GM12875 (cell line): ENCODE data around the gene MREG.
"Not testable (repeated sequence)": the region's sequence is repeated elsewhere in the genome, so short reads cannot be mapped to it uniquely, and the experiment has no call there.

Experiments
- H3K4me3 ChIP-seq: one replicate; pipeline ENCODE4 v1.5.1; 2011; ENCODE audit warnings: low read depth, low read length, control low read depth
- CTCF ChIP-seq: IDR thresholded peaks from 2 replicates; pipeline ENCODE4 v1.5.1; 2011; ENCODE audit warnings: low read depth, mild to moderate bottlenecking, control low read depth, inconsistent platforms, low read length, moderate library complexity, borderline replicate concordance; ENCODE audit not compliant: insufficient read depth

MREG gene

GRCh38 chr2:215994911-215995310 is 18.4 kb downstream of the MREG start:
- H3K4me3 ChIP-seq = no peak overlapping the region

GRCh38 chr2:215988556-215989207 is 24.7 kb downstream of the MREG start:
- H3K4me3 ChIP-seq = not testable (repeated sequence)

More at GRCh38 chr2:215994911-215995310, 18.4 kb downstream of the MREG start:
- no peak for TF ChIP-seq CTCF

- no peak for TF ChIP-seq CTCF
- no peak overlapping the region for H3K4me3 ChIP-seq
Observed at GRCh38 chr2:215985257-215985656, 28.1 kb downstream of the MREG start.

GRCh38 chr2:215984661-215985060 is 28.7 kb downstream of the MREG start:
- TF ChIP-seq CTCF = no peak
- H3K4me3 ChIP-seq = no peak overlapping the region

GRCh38 chr2:215983581-215984351 is 29.6 kb downstream of the MREG start:
- TF ChIP-seq CTCF = no peak
- no peak overlapping the region for H3K4me3 ChIP-seq

GRCh38 chr2:215982465-215982875 is 30.9 kb downstream of the MREG start:
- no peak overlapping the region for H3K4me3 ChIP-seq
- TF ChIP-seq CTCF = no peak

- H3K4me3 ChIP-seq = no peak overlapping the region
- no peak for TF ChIP-seq CTCF
Observed at GRCh38 chr2:215981115-215981514, 32.2 kb downstream of the MREG start.
